Heart left ventricle (tissue), 16 donors: ENCODE measurements around the gene PODXL2. TPM values are rescaled to one million over a fixed set of nuclear protein-coding genes. Genes with fewer than 3 reads are reported as not detected.

Experiments used
- ATAC-seq, 4 donors: fragments of 200-7000 bp; cut with Tn5 transposase; one replicate each; pipeline ENCODE4 v1.9.1; 2020 to 2022; ENCODE audit warnings: moderate library complexity in 4 of 4, mild to moderate bottlenecking in 3 of 4, moderate number of reproducible peaks in 1 of 4
- DNase-seq, 5 donors: peaks; one replicate each; pipeline ENCODE4 v3.0.0-alpha.2; 2020
- H3K27ac ChIP-seq, 12 donors: fragments of 200-600 bp; sonication (generic) in 4 of 12; one replicate each; pipeline versions ENCODE4 v1.5.0 to v1.8.0; 2016 to 2022; ENCODE audit warnings: mild to moderate bottlenecking in 2 of 12
- H3K27me3 ChIP-seq, 9 donors: fragments of 200-600 bp; sonication (generic) in 2 of 9; one replicate each; pipeline versions ENCODE4 v1.5.1 to v1.8.0; 2016 to 2022; ENCODE audit warnings: mild to moderate bottlenecking in 3 of 9
- H3K36me3 ChIP-seq, 9 donors: fragments of 200-600 bp; sonication (generic) in 2 of 9; one replicate each; pipeline versions ENCODE4 v1.5.0 to v1.8.0; 2018 to 2022; ENCODE audit warnings: mild to moderate bottlenecking in 2 of 9
- H3K4me1 ChIP-seq, 12 donors: fragments of 200-600 bp; sonication (generic) in 4 of 12; one replicate each; pipeline versions ENCODE4 v1.5.0 to v1.8.0; 2016 to 2022; ENCODE audit warnings: mild to moderate bottlenecking in 3 of 12
- H3K4me3 ChIP-seq, 12 donors: fragments of 200-600 bp; sonication (generic) in 4 of 12; one replicate each; pipeline versions ENCODE4 v1.5.0 to v1.8.0; 2017 to 2022; ENCODE audit warnings: mild to moderate bottlenecking in 9 of 12, moderate library complexity in 4 of 12
- H3K9me3 ChIP-seq, 12 donors: fragments of 200-600 bp; sonication (generic) in 4 of 12; one replicate each; pipeline versions ENCODE4 v1.5.0 to v1.8.0; 2016 to 2022; ENCODE audit warnings: mild to moderate bottlenecking in 1 of 12
- POLR2A ChIP-seq, 2 donors: fragments of 450-650 bp; IDR thresholded peaks; one replicate each; pipeline ENCODE4 v1.6.1; 2017; ENCODE audit warnings: antibody characterized with exemption in 2 of 2, mild to moderate bottlenecking in 2 of 2, moderate library complexity in 2 of 2
- WGBS, 4 donors: extraction: QIAGEN DNeasy Blood & Tissue Kit in 2 of 4; methylation state at CpG; one replicate each; pipeline versions ENCODE4 v1.1.5 to v1.1.7; 2013 to 2018; 5-methylcytosine and 5-hydroxymethylcytosine counted together
- intact Hi-C, 10 donors: fragments of 100-400 bp; cut with DNase I; formaldehyde crosslinking; loops; one replicate each; pipeline versions ENCODE4 v1.11.1 to v1.14.2; 2022
- polyA plus RNA-seq, 2 donors: library from polyadenylated mRNA; stranded (reverse); fragments of 200-250 nt; gene quantifications; one replicate each; pipeline ENCODE4 v1.2.3, GENCODE V29; 2013
- total RNA-seq, 9 donors: library from RNA; depleted of rRNA in 2 of 9; stranded (reverse); fragments of >200 nt in 2 of 9; fragmentation: NEBNext Ultra II Directional in 3 of 9; extraction: Animal tissue kit (Norgen Biotek cat#: 25700) in 3 of 9; gene quantifications; one replicate each; pipeline versions ENCODE4 v1.1.0 to v1.2.4, GENCODE V29; 2016 to 2023
- TF ChIP-seq, protein P1 (sequence below), 12 donors: fragments of 200-600 bp; sonication (generic) in 4 of 12; IDR thresholded peaks; one replicate each; pipeline versions ENCODE4 v1.5.0 to v1.8.0; 2018 to 2022; ENCODE audit warnings: antibody characterized with exemption in 12 of 12, mild to moderate bottlenecking in 5 of 12
- donor health status: ischemic (EF 13 %, LVEDD 7.1; RV severe dilation, severe dysfunction).
- donor health status: healthy with polysubstance abuse.
- donor health status: DM: no; HTN: yes; CAD: no.
- donor health status: DM: no; HTN: no; CAD: no.
- donor health status: ischemic (EF 25% LVEDD 6.9; RV normal size, moderate dysfunction).
- donor health status: ischemic (EF 25% LVEDD 5.7; RV mildly dilated, moderate dysfunction).
- donor health status: healthy.
- donor health status: DM: yes; HTN: yes; CAD: no.
- donor health status: ischemic (EF 35%, LVEDD 5.7; RV mildly dilated, moderate dysfunction).
- donor health status: nonischemic (EF 11% LVEDD 7.7; RV severe dilation, severe dysfunction).
- donor health status: DM: yes; HTN: yes; CAD: no.
- donor health status: PGD.
- donor health status: ischemic (EF 29% LVEDD 5.4; RV normal size, mild dysfunction).
- donor health status: nonischemic (EF 23%, LVEDD 6.1; RV moderate dilation, normal function).

Gene PODXL2
- total and polyA plus RNA-seq, 11 donors, result 0.72 to 4.1 (median 2.1) TPM

GRCh38 chr3:127645371-127646015 lies 16.5 kb downstream of the PODXL2 start:
- ATAC-seq, result no peak
- intact Hi-C loops, result no loop called here

GRCh38 chr3:127646501-127647046 lies 17.6 kb downstream of the PODXL2 start:
- TF ChIP-seq, protein P1, sequence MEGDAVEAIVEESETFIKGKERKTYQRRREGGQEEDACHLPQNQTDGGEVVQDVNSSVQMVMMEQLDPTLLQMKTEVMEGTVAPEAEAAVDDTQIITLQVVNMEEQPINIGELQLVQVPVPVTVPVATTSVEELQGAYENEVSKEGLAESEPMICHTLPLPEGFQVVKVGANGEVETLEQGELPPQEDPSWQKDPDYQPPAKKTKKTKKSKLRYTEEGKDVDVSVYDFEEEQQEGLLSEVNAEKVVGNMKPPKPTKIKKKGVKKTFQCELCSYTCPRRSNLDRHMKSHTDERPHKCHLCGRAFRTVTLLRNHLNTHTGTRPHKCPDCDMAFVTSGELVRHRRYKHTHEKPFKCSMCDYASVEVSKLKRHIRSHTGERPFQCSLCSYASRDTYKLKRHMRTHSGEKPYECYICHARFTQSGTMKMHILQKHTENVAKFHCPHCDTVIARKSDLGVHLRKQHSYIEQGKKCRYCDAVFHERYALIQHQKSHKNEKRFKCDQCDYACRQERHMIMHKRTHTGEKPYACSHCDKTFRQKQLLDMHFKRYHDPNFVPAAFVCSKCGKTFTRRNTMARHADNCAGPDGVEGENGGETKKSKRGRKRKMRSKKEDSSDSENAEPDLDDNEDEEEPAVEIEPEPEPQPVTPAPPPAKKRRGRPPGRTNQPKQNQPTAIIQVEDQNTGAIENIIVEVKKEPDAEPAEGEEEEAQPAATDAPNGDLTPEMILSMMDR (IDR thresholded peaks at IDR 0.05), result no peak
- TF ChIP-seq POLR2A (IDR thresholded peaks at IDR 0.05), result no peak
- Histone ChIP-seq H3K27ac (no peak overlapping the region), H3K4me1 (no peaks in the 10 kb centered on the region), H3K9me3 (no peaks in the 10 kb centered on the region), H3K4me3 (no peak overlapping the region), H3K36me3 (no peaks in the 10 kb centered on the region), H3K27me3 (no peaks in the 10 kb centered on the region)
- no peak for ATAC-seq
- DNase-seq, result no peak
- intact Hi-C loops, result no loop called here
- 91 to 95% (median 94%) methylated on average over 7 to 10 of the region's 10 CpGs for WGBS, 4 donors

More at GRCh38 chr3:127645371-127646015, 16.5 kb downstream of the PODXL2 start:
- WGBS, 4 donors, result 96 to 100% (median 98%) methylated on average over 4 to 8 of the region's 8 CpGs
- H3K4me1 ChIP-seq, result no peaks in the 10 kb centered on the region
- no peak for DNase-seq
- no peak for TF ChIP-seq POLR2A (IDR thresholded peaks at IDR 0.05)
- TF ChIP-seq, protein P1 (IDR thresholded peaks at IDR 0.05), result no peak
- no peaks in the 10 kb centered on the region for H3K9me3 ChIP-seq
- H3K27me3 ChIP-seq, result no peaks in the 10 kb centered on the region
- H3K4me3 ChIP-seq, result no peak overlapping the region
- H3K27ac ChIP-seq, result no peak overlapping the region
- no peaks in the 10 kb centered on the region for H3K36me3 ChIP-seq

GRCh38 chr3:127647166-127647844 lies 18.3 kb downstream of the PODXL2 start:
- Histone ChIP-seq H3K36me3 (no peaks in the 10 kb centered on the region), H3K9me3 (no peaks in the 10 kb centered on the region), H3K27ac (no peak overlapping the region), H3K4me1 (peaks cover 0 to 4% (median under 1%) of the 10 kb centered on the region in 12 donors), H3K4me3 (no peak overlapping the region), H3K27me3 (no peaks in the 10 kb centered on the region)
- intact Hi-C loops, result no loop called here
- DNase-seq (no peak), ATAC-seq (no peak)
- no peak for TF ChIP-seq POLR2A (IDR thresholded peaks at IDR 0.05)
- WGBS, 4 donors, result 80 to 90% (median 88%) methylated on average over 13 of the region's 13 CpGs

- Histone ChIP-seq H3K27me3 (no peaks in the 10 kb centered on the region), H3K4me3 (no peak overlapping the region), H3K4me1 (peaks cover 0 to 7% (median 4%) of the 10 kb centered on the region in 12 donors), H3K36me3 (no peaks in the 10 kb centered on the region), H3K9me3 (no peaks in the 10 kb centered on the region), H3K27ac (no peak overlapping the region)
- intact Hi-C loops, result no loop called here
- ATAC-seq (no peak), DNase-seq (no peak)
- TF ChIP-seq POLR2A (IDR thresholded peaks at IDR 0.05), result no peak
- TF ChIP-seq, protein P1 (IDR thresholded peaks at IDR 0.05), result no peak
Measured at GRCh38 chr3:127647845-127648204, 18.8 kb downstream of the PODXL2 start.
